ENCODE data around the gene MICU2.

The MICU2 gene

GRCh38 chr13:21544515-21544914 is 59.5 kb downstream of the MICU2 start:
- no peak for DNase-seq (ENCODE audit: low read depth, low spot score)

GRCh38 chr13:21542563-21542962 is 61.4 kb downstream of the MICU2 start:
- DNase-seq (ENCODE audit: low read depth, low spot score), result no peak

GRCh38 chr13:21541980-21542379 is 62.0 kb downstream of the MICU2 start:
- no peak for DNase-seq (ENCODE audit: low read depth, low spot score)

GRCh38 chr13:21541271-21541670 is 62.7 kb downstream of the MICU2 start:
- DNase-seq (ENCODE audit: low read depth, low spot score), result no peak

GRCh38 chr13:21539687-21540086 is 64.3 kb downstream of the MICU2 start:
- DNase-seq (ENCODE audit: low read depth, low spot score), result no peak

GRCh38 chr13:21538753-21539152 is 65.2 kb downstream of the MICU2 start:
- DNase-seq (ENCODE audit: low read depth, low spot score), result no peak

GRCh38 chr13:21538280-21538679 is 65.7 kb downstream of the MICU2 start:
- no peak for DNase-seq (ENCODE audit: low read depth, low spot score)

- DNase-seq (ENCODE audit: low read depth, low spot score), result no peak
Observed at GRCh38 chr13:21537105-21537504, 66.9 kb downstream of the MICU2 start.

GRCh38 chr13:21534760-21535159 is 69.2 kb downstream of the MICU2 start:
- DNase-seq (ENCODE audit: low read depth, low spot score), result no peak

- DNase-seq (ENCODE audit: low read depth, low spot score), result no peak
Observed at GRCh38 chr13:21531455-21531854, 72.5 kb downstream of the MICU2 start.

- DNase-seq (ENCODE audit: low read depth, low spot score), result no peak
Observed at GRCh38 chr13:21530656-21531055, 73.3 kb downstream of the MICU2 start.

- no peak for DNase-seq (ENCODE audit: low read depth, low spot score)
Observed at GRCh38 chr13:21529146-21529893, 74.7 kb downstream of the MICU2 start.

- DNase-seq (ENCODE audit: low read depth, low spot score), result no peak
Observed at GRCh38 chr13:21528616-21529015, 75.4 kb downstream of the MICU2 start.

GRCh38 chr13:21526707-21527540 is 77.0 kb downstream of the MICU2 start:
- DNase-seq (ENCODE audit: low read depth, low spot score), result no peak

GRCh38 chr13:21522847-21523246 is 81.1 kb downstream of the MICU2 start:
- no peak for DNase-seq (ENCODE audit: low read depth, low spot score)

- no peak for DNase-seq (ENCODE audit: low read depth, low spot score)
Observed at GRCh38 chr13:21522130-21522529, 81.8 kb downstream of the MICU2 start.

GRCh38 chr13:21518617-21519144 is 85.3 kb downstream of the MICU2 start:
- DNase-seq (ENCODE audit: low read depth, low spot score), result no peak

- no peak for DNase-seq (ENCODE audit: low read depth, low spot score)
Observed at GRCh38 chr13:21517576-21517975, 86.4 kb downstream of the MICU2 start.

GRCh38 chr13:21516805-21517204 is 87.2 kb downstream of the MICU2 start:
- no peak for DNase-seq (ENCODE audit: low read depth, low spot score)

GRCh38 chr13:21511849-21512248 is 92.1 kb downstream of the MICU2 start:
- no peak for DNase-seq (ENCODE audit: low read depth, low spot score)

GRCh38 chr13:21504379-21504778 is 99.6 kb downstream of the MICU2 start:
- no peak for DNase-seq (ENCODE audit: low read depth, low spot score)

- DNase-seq (ENCODE audit: low read depth, low spot score), result no peak
Observed at GRCh38 chr13:21501686-21502085, 102.3 kb downstream of the MICU2 start.

GRCh38 chr13:21486322-21486721 is 117.6 kb downstream of the MICU2 start:
- DNase-seq (ENCODE audit: low read depth, low spot score), result no peak
